IMR-90 (cell line): ENCODE results near the gene CELSR1. TPM values are rescaled to one million over a fixed set of nuclear protein-coding genes. Genes with fewer than 3 reads are reported as not detected.

Experiments used
- ATAC-seq: fragments of 200-7000 bp; cut with Tn5 transposase; 2 replicates; pipeline ENCODE4 v1.9.1; 2020; ENCODE audit warnings: low read depth, mild to moderate bottlenecking, moderate library complexity
- BruUV-seq: library from RNA; stranded (reverse); fragments of 400-500 nt; replicated peaks from 2 replicates; lab custom pipeline; 2021; lab: Mats Ljungman, UMichigan
- CTCF ChIA-PET: fragments of 300-600 bp; formaldehyde crosslinking; extraction: SDS; loops from one replicate; lab custom pipeline; 2021; ENCODE audit warnings: antibody characterized with exemption; lab: Yijun Ruan, JAX
- POLR2A ChIA-PET: fragments of 300-600 bp; sonication (Branson Sonifier 250); formaldehyde crosslinking; loops from one replicate; lab custom pipeline; 2022; ENCODE audit warnings: antibody characterized with exemption; ENCODE audit not compliant: unreplicated experiment; lab: Charles Lee
- DNase-seq: peaks from one replicate; pipeline ENCODE4 v3.0.0; 2013
- H2AFZ ChIP-seq: replicated peaks from 2 replicates; pipeline ENCODE3; 2013; ENCODE audit warnings: low read length, mild to moderate bottlenecking; ENCODE audit not compliant: poor library complexity
- H2AK5ac ChIP-seq: 2 replicates; pipeline ENCODE4 v1.6.1; 2013; ENCODE audit warnings: low read depth, low read length, inconsistent platforms
- H2AK9ac ChIP-seq: replicated peaks from 2 replicates; pipeline ENCODE3; 2013; ENCODE audit warnings: mild to moderate bottlenecking, low read depth, low read length, moderate library complexity; ENCODE audit not compliant: poor library complexity
- H2BK120ac ChIP-seq: 2 replicates; pipeline ENCODE4 v1.6.1; 2013; ENCODE audit warnings: low read depth, low read length, inconsistent platforms
- H2BK15ac ChIP-seq: 3 replicates; pipeline ENCODE4 v1.6.1; 2013; ENCODE audit warnings: low read depth, low read length, inconsistent platforms
- H2BK20ac ChIP-seq: 2 replicates; pipeline ENCODE4 v1.6.1; 2013; ENCODE audit warnings: low read depth, mild to moderate bottlenecking, inconsistent platforms, low read length, moderate library complexity
- H2BK5ac ChIP-seq: 2 replicates; pipeline ENCODE4 v1.6.1; 2013; ENCODE audit warnings: mild to moderate bottlenecking, low read depth, low read length, inconsistent platforms; ENCODE audit not compliant: poor library complexity, severe bottlenecking
- H3K14ac ChIP-seq: replicated peaks from 2 replicates; pipeline ENCODE4 v1.6.1; 2013; ENCODE audit warnings: low read depth, low read length, inconsistent platforms
- H3K18ac ChIP-seq: 2 replicates; pipeline ENCODE4 v1.6.1; 2013; ENCODE audit warnings: low read depth, low read length, control low read depth
- H3K23ac ChIP-seq: 2 replicates; pipeline ENCODE4 v1.6.1; 2013; ENCODE audit warnings: low read depth, low read length, inconsistent platforms
- H3K27ac ChIP-seq: 2 replicates; pipeline ENCODE4 v1.5.1; 2013; ENCODE audit warnings: mild to moderate bottlenecking, control low read depth, low read length; ENCODE audit not compliant: insufficient read depth
- H3K27me3 ChIP-seq: 2 replicates; pipeline ENCODE4 v1.6.1; 2013; ENCODE audit warnings: low read length; ENCODE audit not compliant: control insufficient read depth, insufficient read depth
- H3K36me3 ChIP-seq: 2 replicates; pipeline ENCODE4 v1.6.1; 2013; ENCODE audit warnings: low read length, mixed read lengths; ENCODE audit not compliant: control insufficient read depth, insufficient read depth
- H3K4ac ChIP-seq: 2 replicates; pipeline ENCODE4 v1.6.1; 2013; ENCODE audit warnings: low read depth, low read length, inconsistent platforms
- H3K4me1 ChIP-seq: 2 replicates; pipeline ENCODE4 v1.6.1; 2013; ENCODE audit warnings: low read length, mixed read lengths; ENCODE audit not compliant: control insufficient read depth, insufficient read depth
- H3K4me2 ChIP-seq: 2 replicates; pipeline ENCODE4 v1.6.1; 2013; ENCODE audit warnings: low read depth, mild to moderate bottlenecking, control low read depth, low read length, moderate library complexity
- H3K4me3 ChIP-seq: 2 replicates; pipeline ENCODE4 v1.5.1; 2013; ENCODE audit warnings: low read depth, mild to moderate bottlenecking, control low read depth, low read length, moderate library complexity; ENCODE audit not compliant: insufficient read depth
- H3K56ac ChIP-seq: 2 replicates; pipeline ENCODE4 v1.6.1; 2013; ENCODE audit warnings: low read length, inconsistent platforms; ENCODE audit not compliant: insufficient read depth; ENCODE audit errors: extremely low read depth
- H3K79me1 ChIP-seq, 2 experiments: 2 replicates each; pipeline ENCODE4 v1.6.1; 2013; ENCODE audit warnings: low read length in 2 of 2, inconsistent platforms in 1 of 2, low read depth in 1 of 2
- H3K9ac ChIP-seq: 2 replicates; pipeline ENCODE4 v1.6.1; 2013; ENCODE audit warnings: low read depth, low read length, control low read depth
- H3K9me1 ChIP-seq: 2 replicates; pipeline ENCODE4 v1.6.1; 2013; ENCODE audit warnings: low read length, inconsistent platforms; ENCODE audit not compliant: insufficient read depth
- H3K9me3 ChIP-seq: 2 replicates; pipeline ENCODE4 v1.6.1; 2013; ENCODE audit warnings: low read length; ENCODE audit not compliant: control insufficient read depth, insufficient read depth
- H4K20me1 ChIP-seq: 2 replicates; pipeline ENCODE4 v1.6.1; 2013; ENCODE audit warnings: low read length, inconsistent platforms; ENCODE audit not compliant: insufficient read depth
- H4K5ac ChIP-seq: 2 replicates; pipeline ENCODE4 v1.6.1; 2013; ENCODE audit warnings: mild to moderate bottlenecking, low read depth, low read length, control low read depth
- H4K8ac ChIP-seq, 2 experiments: 2 replicates each; pipeline ENCODE4 v1.6.1; 2013; ENCODE audit warnings: low read depth in 2 of 2, low read length in 2 of 2, control low read depth in 1 of 2, inconsistent platforms in 1 of 2
- H4K91ac ChIP-seq: 2 replicates; pipeline ENCODE4 v1.6.1; 2013; ENCODE audit warnings: low read depth, low read length, inconsistent platforms; ENCODE audit not compliant: insufficient read depth
- BHLHE40 ChIP-seq: fragments of 150-350 bp; IDR thresholded peaks from 2 replicates; pipeline ENCODE4 v1.6.1; 2016; ENCODE audit warnings: mild to moderate bottlenecking, low read depth, low read length
- CEBPB ChIP-seq: IDR thresholded peaks from 2 replicates; pipeline ENCODE4 v1.6.1; 2012; ENCODE audit warnings: low read depth, low read length, improper control_type of control experiment
- CHD1 ChIP-seq: IDR thresholded peaks from 2 replicates; pipeline ENCODE4 v1.6.1; 2012; ENCODE audit warnings: low read depth, low read length, improper control_type of control experiment
- FOS ChIP-seq: fragments of 150-350 bp; IDR thresholded peaks from 2 replicates; pipeline ENCODE4 v1.6.1; 2016; ENCODE audit warnings: low read depth, low read length
- MAFK ChIP-seq: IDR thresholded peaks from 2 replicates; pipeline ENCODE4 v1.6.1; 2012; ENCODE audit warnings: low read depth, low read length, improper control_type of control experiment
- MAZ ChIP-seq: IDR thresholded peaks from 2 replicates; pipeline ENCODE4 v1.6.1; 2012; ENCODE audit warnings: low read depth, mild to moderate bottlenecking, low read length, improper control_type of control experiment, moderate library complexity, borderline replicate concordance
- MXI1 ChIP-seq: IDR thresholded peaks from 2 replicates; pipeline ENCODE4 v1.6.1; 2012; ENCODE audit warnings: low read depth, mild to moderate bottlenecking, low read length, moderate library complexity, borderline replicate concordance
- NFE2L2 ChIP-seq: fragments of 150-350 bp; IDR thresholded peaks from 2 replicates; pipeline ENCODE4 v1.6.1; 2016; ENCODE audit warnings: low read depth, mild to moderate bottlenecking, low read length
- POLR2A ChIP-seq: IDR thresholded peaks from 2 replicates; pipeline ENCODE4 v1.6.1; 2012; ENCODE audit warnings: mild to moderate bottlenecking, low read depth, low read length
- RAD21 ChIP-seq: IDR thresholded peaks from 2 replicates; pipeline ENCODE4 v1.6.1; 2012; ENCODE audit warnings: low read length, improper control_type of control experiment
- RCOR1 ChIP-seq: IDR thresholded peaks from 2 replicates; pipeline ENCODE4 v1.6.1; 2012; ENCODE audit warnings: mild to moderate bottlenecking, low read length, improper control_type of control experiment; ENCODE audit not compliant: insufficient replicate concordance
- RFX5 ChIP-seq: IDR thresholded peaks from 2 replicates; pipeline ENCODE4 v1.8.0; 2012; ENCODE audit warnings: low read depth, mild to moderate bottlenecking, low read length, moderate library complexity
- SMC3 ChIP-seq: fragments of 150-350 bp; IDR thresholded peaks from 2 replicates; pipeline ENCODE4 v1.6.1; 2016; ENCODE audit warnings: low read depth, mild to moderate bottlenecking, antibody characterized with exemption, low read length, moderate library complexity
- WGBS, 2 experiments: methylation state at CpG; one replicate each; pipeline versions ENCODE4 v1.1.5 to v1.1.7; 2013; ENCODE audit warnings: missing lambda C conversion rate in 2 of 2; ENCODE audit not compliant: insufficient read length in 1 of 2; ENCODE audit errors: extremely low coverage in 2 of 2; 5-methylcytosine and 5-hydroxymethylcytosine counted together
- dilution Hi-C: fragments of 300-500 bp; cut with HindIII; formaldehyde crosslinking; loops from one replicate; pipeline ENCODE4 v1.14.3; 2018; ENCODE audit warnings: low sequenced_read_pairs; ENCODE audit not compliant: unreplicated experiment
- in situ Hi-C: fragments of 300-500 bp; cut with MboI; formaldehyde crosslinking; loops from 3 replicates; pipeline ENCODE4 v1.14.3; 2019; ENCODE audit warnings: low sequenced_read_pairs, inconsistent platforms, mixed read lengths
- intact Hi-C: fragments of 100-400 bp; cut with micrococcal nuclease; formaldehyde crosslinking; loops from 2 replicates; pipeline ENCODE4 v1.10.0; 2022
- polyA plus RNA-seq, 3 experiments: library from polyadenylated mRNA; depleted of rRNA; stranded (reverse); fragments of >200 nt; gene quantifications; 2 replicates each; pipeline ENCODE4 v1.2.3, GENCODE V29; 2012; ENCODE audit warnings: low replicate concordance in 1 of 3
- total RNA-seq: library from RNA; depleted of rRNA; stranded (reverse); fragments of >200 nt; gene quantifications from 2 replicates; pipeline ENCODE4 v1.2.3, GENCODE V29; 2012
- TF ChIP-seq, protein P1 (sequence below): fragments of 150-350 bp; IDR thresholded peaks from 2 replicates; pipeline ENCODE4 v1.6.1; 2016; ENCODE audit warnings: low read depth, mild to moderate bottlenecking, low read length, moderate library complexity, borderline replicate concordance
- TF ChIP-seq, protein P2 (sequence below): conservative IDR thresholded peaks from 2 replicates; pipeline ENCODE4 v1.5.1; 2012; ENCODE audit warnings: mild to moderate bottlenecking, low read depth, low read length, improper control_type of control experiment
- TF ChIP-seq, protein P3 (sequence below): fragments of 150-350 bp; IDR thresholded peaks from 2 replicates; pipeline ENCODE4 v1.6.1; 2017; ENCODE audit warnings: mild to moderate bottlenecking, antibody characterized with exemption, low read length, low read depth

Gene CELSR1
- total and polyA plus RNA-seq, 2 of the 4 experiments (the other 2 are of a cell fraction): 0.36 to 0.82 TPM

DNA sequence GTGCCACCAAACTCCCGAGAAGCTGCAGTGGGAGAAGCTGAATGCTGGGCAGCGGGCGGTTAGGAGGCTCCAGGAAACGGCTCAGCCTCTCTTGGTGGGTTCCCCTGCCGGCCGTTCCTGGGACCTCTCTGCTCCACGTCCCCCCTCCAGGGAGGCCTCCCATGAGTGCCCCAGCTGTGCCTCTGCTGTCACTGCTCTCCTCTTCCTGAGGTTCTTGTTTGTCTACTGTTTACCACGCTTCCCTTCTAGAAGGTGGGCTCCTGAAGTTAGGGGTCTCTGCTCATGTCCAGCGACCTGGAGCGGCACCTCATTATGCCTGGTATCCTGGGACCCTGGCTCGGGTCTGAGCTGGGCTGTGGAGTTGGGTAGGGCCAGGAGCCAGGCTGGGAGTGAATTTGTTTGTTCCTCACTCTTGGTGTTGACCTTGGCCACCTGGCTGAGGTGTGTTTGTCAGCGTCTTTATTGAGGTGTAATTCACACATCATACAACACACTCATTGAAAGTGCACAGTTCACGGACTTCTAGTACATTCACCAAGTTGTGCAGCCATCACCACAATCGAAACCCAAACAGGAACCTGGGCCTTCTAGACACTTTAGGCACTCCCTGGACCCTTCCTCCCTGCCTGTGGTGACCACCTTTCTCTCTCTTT, 45.0 kb upstream of the CELSR1 start:
- H4K5ac ChIP-seq: no peak overlapping the region
- H2AK9ac ChIP-seq: no peak overlapping the region
- no peak overlapping the region for H3K9ac ChIP-seq
- no peak overlapping the region for H4K91ac ChIP-seq
- H2BK15ac ChIP-seq: no peak overlapping the region
- H3K27ac ChIP-seq: no peak overlapping the region
- no peak overlapping the region for H3K56ac ChIP-seq
- H2AK5ac ChIP-seq: no peak overlapping the region
- H3K36me3 ChIP-seq: peaks cover 1% of the 10 kb centered on the region; the same call in 1 of the 2 replicates
- no peak for ATAC-seq
- no peak for DNase-seq
- ChIA-PET CTCF (no interaction called here), POLR2A (no interaction called here)
- no peak overlapping the region for H3K23ac ChIP-seq
- H3K18ac ChIP-seq: no peak overlapping the region
- peaks cover 35% of the 10 kb centered on the region for H4K20me1 ChIP-seq
- in situ Hi-C loops (no loop called here), intact Hi-C loops (no loop called here), dilution Hi-C loops (no loop called here)
- 79% methylated on average over 7 of the region's 14 CpGs; no CpG with 5 or more reads in 1 of the 2 experiments for WGBS, 2 experiments
- no TSS peak for BruUV-seq
- H3K9me1 ChIP-seq: no peaks in the 10 kb centered on the region
- H3K4me3 ChIP-seq: no peak overlapping the region
- H2BK5ac ChIP-seq: no peak overlapping the region
- peaks cover 21% of the 10 kb centered on the region for H3K4me1 ChIP-seq
- TF ChIP-seq MAZ (no peak), POLR2A (no peak), RAD21 (no peak), CHD1 (no peak), MXI1 (no peak), SMC3 (no peak), RFX5 (no peak), RCOR1 (no peak), NFE2L2 (no peak), FOS (no peak), CEBPB (no peak), MAFK (no peak), BHLHE40 (no peak)
- TF ChIP-seq, protein P1, sequence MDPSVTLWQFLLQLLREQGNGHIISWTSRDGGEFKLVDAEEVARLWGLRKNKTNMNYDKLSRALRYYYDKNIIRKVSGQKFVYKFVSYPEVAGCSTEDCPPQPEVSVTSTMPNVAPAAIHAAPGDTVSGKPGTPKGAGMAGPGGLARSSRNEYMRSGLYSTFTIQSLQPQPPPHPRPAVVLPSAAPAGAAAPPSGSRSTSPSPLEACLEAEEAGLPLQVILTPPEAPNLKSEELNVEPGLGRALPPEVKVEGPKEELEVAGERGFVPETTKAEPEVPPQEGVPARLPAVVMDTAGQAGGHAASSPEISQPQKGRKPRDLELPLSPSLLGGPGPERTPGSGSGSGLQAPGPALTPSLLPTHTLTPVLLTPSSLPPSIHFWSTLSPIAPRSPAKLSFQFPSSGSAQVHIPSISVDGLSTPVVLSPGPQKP: no peak
- TF ChIP-seq, protein P2, sequence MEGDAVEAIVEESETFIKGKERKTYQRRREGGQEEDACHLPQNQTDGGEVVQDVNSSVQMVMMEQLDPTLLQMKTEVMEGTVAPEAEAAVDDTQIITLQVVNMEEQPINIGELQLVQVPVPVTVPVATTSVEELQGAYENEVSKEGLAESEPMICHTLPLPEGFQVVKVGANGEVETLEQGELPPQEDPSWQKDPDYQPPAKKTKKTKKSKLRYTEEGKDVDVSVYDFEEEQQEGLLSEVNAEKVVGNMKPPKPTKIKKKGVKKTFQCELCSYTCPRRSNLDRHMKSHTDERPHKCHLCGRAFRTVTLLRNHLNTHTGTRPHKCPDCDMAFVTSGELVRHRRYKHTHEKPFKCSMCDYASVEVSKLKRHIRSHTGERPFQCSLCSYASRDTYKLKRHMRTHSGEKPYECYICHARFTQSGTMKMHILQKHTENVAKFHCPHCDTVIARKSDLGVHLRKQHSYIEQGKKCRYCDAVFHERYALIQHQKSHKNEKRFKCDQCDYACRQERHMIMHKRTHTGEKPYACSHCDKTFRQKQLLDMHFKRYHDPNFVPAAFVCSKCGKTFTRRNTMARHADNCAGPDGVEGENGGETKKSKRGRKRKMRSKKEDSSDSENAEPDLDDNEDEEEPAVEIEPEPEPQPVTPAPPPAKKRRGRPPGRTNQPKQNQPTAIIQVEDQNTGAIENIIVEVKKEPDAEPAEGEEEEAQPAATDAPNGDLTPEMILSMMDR: no peak
- TF ChIP-seq, protein P3, sequence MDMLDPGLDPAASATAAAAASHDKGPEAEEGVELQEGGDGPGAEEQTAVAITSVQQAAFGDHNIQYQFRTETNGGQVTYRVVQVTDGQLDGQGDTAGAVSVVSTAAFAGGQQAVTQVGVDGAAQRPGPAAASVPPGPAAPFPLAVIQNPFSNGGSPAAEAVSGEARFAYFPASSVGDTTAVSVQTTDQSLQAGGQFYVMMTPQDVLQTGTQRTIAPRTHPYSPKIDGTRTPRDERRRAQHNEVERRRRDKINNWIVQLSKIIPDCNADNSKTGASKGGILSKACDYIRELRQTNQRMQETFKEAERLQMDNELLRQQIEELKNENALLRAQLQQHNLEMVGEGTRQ: no peak
- H3K14ac ChIP-seq: no peak overlapping the region
- no peak overlapping the region for H2BK20ac ChIP-seq
- no peak overlapping the region for H3K4me2 ChIP-seq
- no peak overlapping the region for H2BK120ac ChIP-seq
- H3K27me3 ChIP-seq: no peaks in the 10 kb centered on the region; the same call in 1 of the 2 replicates
- peaks cover 12 to 17% of the 10 kb centered on the region in 2 experiments; a peak in 3 of 4 replicates for H3K79me1 ChIP-seq
- no peak overlapping the region for H2AFZ ChIP-seq
- no peak overlapping the region for H4K8ac ChIP-seq
- H3K4ac ChIP-seq: no peak overlapping the region
- no peaks in the 10 kb centered on the region for H3K9me3 ChIP-seq
